Liver (tissue), 9 donors: ENCODE measurements around the gene PVALEF. TPM values are rescaled to one million over a fixed set of nuclear protein-coding genes. Genes with fewer than 3 reads are reported as not detected.

Source experiments
- DNase-seq: peaks from one replicate; pipeline ENCODE4 v3.0.0-alpha.2; 2017; ENCODE audit warnings: low spot score
- H3K27ac ChIP-seq, 2 donors: one replicate each; pipeline ENCODE4 v1.7.0; 2013; ENCODE audit warnings: inconsistent platforms in 2 of 2, low read length in 2 of 2, control low read depth in 1 of 2, low read depth in 1 of 2, mild to moderate bottlenecking in 1 of 2
- H3K27me3 ChIP-seq, 4 donors: one replicate each; pipeline versions ENCODE4 v1.6.1 to v1.7.0; 2013; ENCODE audit warnings: low read length in 3 of 4, inconsistent platforms in 1 of 4, mild to moderate bottlenecking in 1 of 4, moderate library complexity in 1 of 4; ENCODE audit not compliant: control insufficient read depth in 4 of 4, insufficient read depth in 4 of 4
- H3K36me3 ChIP-seq, 4 donors: one replicate each; pipeline versions ENCODE4 v1.6.1 to v1.7.0; 2013; ENCODE audit warnings: low read length in 3 of 4, mild to moderate bottlenecking in 3 of 4, low read depth in 1 of 4, moderate library complexity in 1 of 4; ENCODE audit not compliant: control insufficient read depth in 4 of 4, insufficient read depth in 3 of 4
- H3K4me1 ChIP-seq, 4 donors: one replicate each; pipeline versions ENCODE4 v1.6.1 to v1.7.0; 2013; ENCODE audit warnings: low read length in 3 of 4, mild to moderate bottlenecking in 3 of 4, moderate library complexity in 1 of 4; ENCODE audit not compliant: control insufficient read depth in 4 of 4, insufficient read depth in 4 of 4
- H3K4me3 ChIP-seq, 3 donors: one replicate each; pipeline versions ENCODE4 v1.6.1 to v1.7.0; 2013; ENCODE audit warnings: low read length in 3 of 3, control low read depth in 1 of 3, low read depth in 1 of 3, mild to moderate bottlenecking in 1 of 3
- H3K9ac ChIP-seq, 2 donors: one replicate each; pipeline ENCODE4 v1.7.0; 2013; ENCODE audit warnings: low read length in 2 of 2, mild to moderate bottlenecking in 2 of 2, moderate library complexity in 2 of 2, control low read depth in 1 of 2, low read depth in 1 of 2
- H3K9me3 ChIP-seq, 4 donors: one replicate each; pipeline versions ENCODE4 v1.6.1 to v1.7.0; 2013; ENCODE audit warnings: low read length in 3 of 4; ENCODE audit not compliant: control insufficient read depth in 4 of 4
- EGR1 ChIP-seq, 2 donors: IDR thresholded peaks; 2 replicates each; pipeline ENCODE4 v1.6.1; 2016 to 2018; ENCODE audit warnings: antibody characterized with exemption in 2 of 2, low read depth in 2 of 2
- FOXA1 ChIP-seq: IDR thresholded peaks from 2 replicates; pipeline ENCODE4 v1.6.1; 2016; ENCODE audit warnings: antibody characterized with exemption
- FOXA2 ChIP-seq: IDR thresholded peaks from 2 replicates; pipeline ENCODE4 v1.6.1; 2016; ENCODE audit warnings: antibody characterized with exemption
- HNF4A ChIP-seq, 2 donors: conservative IDR thresholded peaks; 2 replicates each; pipeline ENCODE4 v1.6.1; 2016; ENCODE audit warnings: antibody characterized with exemption in 2 of 2, mild to moderate bottlenecking in 2 of 2
- HNF4G ChIP-seq: IDR thresholded peaks from 2 replicates; pipeline ENCODE4 v1.6.1; 2016; ENCODE audit warnings: antibody characterized with exemption
- JUND ChIP-seq, 2 donors: IDR thresholded peaks; 2 replicates each; pipeline ENCODE4 v1.6.1; 2016; ENCODE audit warnings: antibody characterized with exemption in 2 of 2
- RAD21 ChIP-seq, 2 donors: IDR thresholded peaks; 2 replicates each; pipeline ENCODE4 v1.6.1; 2016; ENCODE audit warnings: antibody characterized with exemption in 2 of 2, mild to moderate bottlenecking in 2 of 2
- RXRA ChIP-seq, 2 donors: IDR thresholded peaks; 2 replicates each; pipeline ENCODE4 v1.6.1; 2017 to 2018; ENCODE audit warnings: antibody characterized with exemption in 2 of 2, mild to moderate bottlenecking in 1 of 2
- SP1 ChIP-seq: IDR thresholded peaks from 2 replicates; pipeline ENCODE4 v1.6.1; 2018; ENCODE audit warnings: antibody characterized with exemption, mild to moderate bottlenecking
- TAF1 ChIP-seq: conservative IDR thresholded peaks from 2 replicates; pipeline ENCODE4 v1.6.1; 2016; ENCODE audit warnings: antibody characterized with exemption, mild to moderate bottlenecking
- YY1 ChIP-seq: IDR thresholded peaks from 2 replicates; pipeline ENCODE4 v1.6.1; 2016; ENCODE audit warnings: antibody characterized with exemption, mild to moderate bottlenecking
- WGBS: extraction: QIAGEN DNeasy Blood & Tissue Kit; methylation state at CpG from one replicate; pipeline ENCODE4 v1.1.7; 2013; 5-methylcytosine and 5-hydroxymethylcytosine counted together
- polyA plus RNA-seq, 2 donors: library from polyadenylated mRNA; stranded (reverse) in 1 of 2; unstranded in 1 of 2; fragments of 200-250 nt in 1 of 2; fragments of >200 nt in 1 of 2; fragmentation: Nextera tagmentation in 1 of 2; extraction: Ambion mirVana in 1 of 2; gene quantifications; one replicate each; pipeline versions ENCODE4 v1.2.1 to v1.2.3, GENCODE V29; 2013 to 2015
- total RNA-seq, 2 donors: library from RNA; depleted of rRNA; stranded (reverse); fragments of >200 nt; gene quantifications; one replicate each; pipeline ENCODE4 v1.2.3, GENCODE V29; 2014
- TF ChIP-seq, protein P1 (sequence below): IDR thresholded peaks from 2 replicates; pipeline ENCODE4 v1.6.1; 2016; ENCODE audit warnings: antibody characterized with exemption
- TF ChIP-seq, protein P2 (sequence below): IDR thresholded peaks from 2 replicates; pipeline ENCODE4 v1.6.1; 2016; ENCODE audit warnings: antibody characterized with exemption
- TF ChIP-seq, protein P3 (sequence below): fragments of 150-350 bp; IDR thresholded peaks from 2 replicates; pipeline ENCODE4 v1.5.1; 2017; ENCODE audit warnings: improper control_type of control experiment, low read depth, low read length; ENCODE audit not compliant: missing input control
- TF ChIP-seq, protein P4 (sequence below): IDR thresholded peaks from 2 replicates; pipeline ENCODE4 v1.6.1; 2016; ENCODE audit warnings: antibody characterized with exemption
- donor health status: healthy.
- donor health status: healthy.
- donor health status: healthy.
- donor health status: healthy.
- donor health status: healthy.

PVALEF gene
- total and polyA plus RNA-seq, 4 donors, result not detected

DNA sequence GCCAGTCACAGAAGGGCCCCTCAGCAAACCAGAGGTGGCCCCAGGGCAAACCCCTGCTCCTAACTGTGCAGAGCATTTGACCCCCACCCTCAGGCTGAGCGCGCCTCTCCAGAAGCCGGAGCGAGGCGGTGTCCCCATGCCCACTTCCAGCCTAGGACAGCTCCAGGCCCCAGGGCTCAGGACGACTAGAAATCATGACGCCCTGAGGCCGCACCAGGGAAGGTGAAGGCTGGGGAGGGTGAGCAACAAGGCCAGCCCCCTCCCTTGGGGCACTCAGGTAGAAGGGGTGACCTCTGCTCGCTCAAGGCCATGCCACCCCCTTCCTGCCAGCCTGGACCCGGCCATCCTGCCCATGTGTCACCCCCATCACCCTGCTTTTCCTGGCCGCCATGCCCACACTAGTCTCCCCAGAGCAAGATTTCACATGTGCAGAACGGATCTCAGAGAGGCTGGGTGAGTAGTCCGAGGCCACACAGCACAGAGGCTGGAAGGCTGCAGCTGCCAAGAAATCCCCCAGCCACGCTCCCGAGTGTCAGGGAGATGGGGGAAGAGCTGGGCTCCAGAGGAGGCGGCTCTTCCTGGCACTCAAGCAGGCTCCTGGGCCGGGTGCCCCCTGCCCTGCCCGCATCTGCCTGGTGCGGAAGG is 2.1 kb upstream of the PVALEF start:
- H3K4me3 ChIP-seq, result no peak overlapping the region
- no peak overlapping the region for H3K9ac ChIP-seq
- no peak overlapping the region for H3K27ac ChIP-seq
- TF ChIP-seq FOXA2, result no peak
- no peaks in the 10 kb centered on the region for H3K9me3 ChIP-seq
- no peaks in the 10 kb centered on the region for H3K36me3 ChIP-seq
- 89% methylated on average over 19 of the region's 19 CpGs for WGBS
- DNase-seq, result no peak
- no peaks in the 10 kb centered on the region for H3K27me3 ChIP-seq
- peaks cover 0 to 12% (median 3%) of the 10 kb centered on the region in 4 donors for H3K4me1 ChIP-seq

DNA sequence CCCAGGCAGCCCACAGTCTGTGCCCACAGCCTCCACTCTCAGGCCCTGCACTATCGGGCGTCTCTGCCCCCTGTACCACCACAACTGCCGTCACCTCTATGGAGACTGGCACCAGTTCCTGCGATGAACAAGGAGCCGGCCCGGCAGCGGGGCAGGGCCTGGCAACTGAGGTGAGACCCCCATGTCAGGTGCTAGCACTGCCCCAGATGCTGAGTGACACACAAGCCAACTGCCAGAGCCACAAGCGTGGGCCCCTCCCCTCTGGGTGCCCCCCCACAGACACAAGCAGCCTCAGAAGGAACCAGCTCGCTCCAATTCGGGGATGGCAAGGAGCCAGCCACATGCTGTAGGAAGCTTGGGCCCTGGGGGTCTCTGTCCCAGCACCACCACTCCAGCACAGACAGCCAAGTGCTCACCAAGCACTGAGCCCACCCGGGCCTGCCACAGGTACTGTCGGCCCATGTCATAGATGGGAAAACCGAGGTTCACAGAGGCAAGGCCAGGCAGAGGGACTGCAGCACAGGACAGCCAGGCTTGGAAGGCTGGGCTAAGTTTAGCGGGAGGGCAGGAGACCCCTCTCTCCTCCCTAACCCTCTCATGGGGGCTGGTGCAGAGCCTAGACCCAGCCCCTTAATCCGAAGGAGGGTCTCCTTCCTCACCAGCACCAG is 1.5 kb upstream of the PVALEF start:
- no peak overlapping the region for H3K27ac ChIP-seq
- no peaks in the 10 kb centered on the region for H3K36me3 ChIP-seq
- H3K27me3 ChIP-seq, result no peaks in the 10 kb centered on the region
- H3K4me3 ChIP-seq, result no peak overlapping the region
- no peak overlapping the region for H3K9ac ChIP-seq
- peaks cover 0 to 12% (median 3%) of the 10 kb centered on the region in 4 donors for H3K4me1 ChIP-seq
- H3K9me3 ChIP-seq, result no peaks in the 10 kb centered on the region
- 91% methylated on average over 15 of the region's 15 CpGs for WGBS
- DNase-seq, result no peak
- TF ChIP-seq HNF4G (no peak), EGR1 (IDR thresholded peaks at IDR 0.05; ENCODE audit: low read depth in 2 of 2) (no peak), FOXA1 (no peak), YY1 (no peak), JUND (IDR thresholded peaks at IDR 0.05) (no peak), SP1 (no peak), FOXA2 (no peak), RXRA (IDR thresholded peaks at IDR 0.05) (no peak), TAF1 (no peak), RAD21 (IDR thresholded peaks at IDR 0.05) (no peak), HNF4A (conservative IDR thresholded peaks at IDR 0.05) (no peak)
- TF ChIP-seq, protein P1, sequence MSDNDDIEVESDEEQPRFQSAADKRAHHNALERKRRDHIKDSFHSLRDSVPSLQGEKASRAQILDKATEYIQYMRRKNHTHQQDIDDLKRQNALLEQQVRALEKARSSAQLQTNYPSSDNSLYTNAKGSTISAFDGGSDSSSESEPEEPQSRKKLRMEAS, result no peak
- TF ChIP-seq, protein P2, sequence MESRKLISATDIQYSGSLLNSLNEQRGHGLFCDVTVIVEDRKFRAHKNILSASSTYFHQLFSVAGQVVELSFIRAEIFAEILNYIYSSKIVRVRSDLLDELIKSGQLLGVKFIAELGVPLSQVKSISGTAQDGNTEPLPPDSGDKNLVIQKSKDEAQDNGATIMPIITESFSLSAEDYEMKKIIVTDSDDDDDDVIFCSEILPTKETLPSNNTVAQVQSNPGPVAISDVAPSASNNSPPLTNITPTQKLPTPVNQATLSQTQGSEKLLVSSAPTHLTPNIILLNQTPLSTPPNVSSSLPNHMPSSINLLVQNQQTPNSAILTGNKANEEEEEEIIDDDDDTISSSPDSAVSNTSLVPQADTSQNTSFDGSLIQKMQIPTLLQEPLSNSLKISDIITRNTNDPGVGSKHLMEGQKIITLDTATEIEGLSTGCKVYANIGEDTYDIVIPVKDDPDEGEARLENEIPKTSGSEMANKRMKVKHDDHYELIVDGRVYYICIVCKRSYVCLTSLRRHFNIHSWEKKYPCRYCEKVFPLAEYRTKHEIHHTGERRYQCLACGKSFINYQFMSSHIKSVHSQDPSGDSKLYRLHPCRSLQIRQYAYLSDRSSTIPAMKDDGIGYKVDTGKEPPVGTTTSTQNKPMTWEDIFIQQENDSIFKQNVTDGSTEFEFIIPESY, result no peak
- TF ChIP-seq, protein P3, sequence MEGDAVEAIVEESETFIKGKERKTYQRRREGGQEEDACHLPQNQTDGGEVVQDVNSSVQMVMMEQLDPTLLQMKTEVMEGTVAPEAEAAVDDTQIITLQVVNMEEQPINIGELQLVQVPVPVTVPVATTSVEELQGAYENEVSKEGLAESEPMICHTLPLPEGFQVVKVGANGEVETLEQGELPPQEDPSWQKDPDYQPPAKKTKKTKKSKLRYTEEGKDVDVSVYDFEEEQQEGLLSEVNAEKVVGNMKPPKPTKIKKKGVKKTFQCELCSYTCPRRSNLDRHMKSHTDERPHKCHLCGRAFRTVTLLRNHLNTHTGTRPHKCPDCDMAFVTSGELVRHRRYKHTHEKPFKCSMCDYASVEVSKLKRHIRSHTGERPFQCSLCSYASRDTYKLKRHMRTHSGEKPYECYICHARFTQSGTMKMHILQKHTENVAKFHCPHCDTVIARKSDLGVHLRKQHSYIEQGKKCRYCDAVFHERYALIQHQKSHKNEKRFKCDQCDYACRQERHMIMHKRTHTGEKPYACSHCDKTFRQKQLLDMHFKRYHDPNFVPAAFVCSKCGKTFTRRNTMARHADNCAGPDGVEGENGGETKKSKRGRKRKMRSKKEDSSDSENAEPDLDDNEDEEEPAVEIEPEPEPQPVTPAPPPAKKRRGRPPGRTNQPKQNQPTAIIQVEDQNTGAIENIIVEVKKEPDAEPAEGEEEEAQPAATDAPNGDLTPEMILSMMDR, result no peak
- TF ChIP-seq, protein P4, sequence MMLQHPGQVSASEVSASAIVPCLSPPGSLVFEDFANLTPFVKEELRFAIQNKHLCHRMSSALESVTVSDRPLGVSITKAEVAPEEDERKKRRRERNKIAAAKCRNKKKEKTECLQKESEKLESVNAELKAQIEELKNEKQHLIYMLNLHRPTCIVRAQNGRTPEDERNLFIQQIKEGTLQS, result no peak
